IMR-90 (cell line): ENCODE measurements around the gene MTA1. TPM values are rescaled to one million over a fixed set of nuclear protein-coding genes. Genes with fewer than 3 reads are reported as not detected.

Experiments used
- ATAC-seq: fragments of 200-7000 bp; cut with Tn5 transposase; 2 replicates; pipeline ENCODE4 v1.9.1; 2020; ENCODE audit warnings: low read depth, mild to moderate bottlenecking, moderate library complexity
- BruUV-seq: library from RNA; stranded (reverse); fragments of 400-500 nt; replicated peaks from 2 replicates; lab custom pipeline; 2021; lab: Mats Ljungman, UMichigan
- CTCF ChIA-PET: fragments of 300-600 bp; formaldehyde crosslinking; extraction: SDS; loops from one replicate; lab custom pipeline; 2021; ENCODE audit warnings: antibody characterized with exemption; lab: Yijun Ruan, JAX
- POLR2A ChIA-PET: fragments of 300-600 bp; sonication (Branson Sonifier 250); formaldehyde crosslinking; loops from one replicate; lab custom pipeline; 2022; ENCODE audit warnings: antibody characterized with exemption; ENCODE audit not compliant: unreplicated experiment; lab: Charles Lee
- DNase-seq: peaks from one replicate; pipeline ENCODE4 v3.0.0; 2013
- H2AFZ ChIP-seq: replicated peaks from 2 replicates; pipeline ENCODE3; 2013; ENCODE audit warnings: low read length, mild to moderate bottlenecking; ENCODE audit not compliant: poor library complexity
- H2AK5ac ChIP-seq: 2 replicates; pipeline ENCODE4 v1.6.1; 2013; ENCODE audit warnings: low read depth, low read length, inconsistent platforms
- H2AK9ac ChIP-seq: replicated peaks from 2 replicates; pipeline ENCODE3; 2013; ENCODE audit warnings: mild to moderate bottlenecking, low read depth, low read length, moderate library complexity; ENCODE audit not compliant: poor library complexity
- H2BK120ac ChIP-seq: 2 replicates; pipeline ENCODE4 v1.6.1; 2013; ENCODE audit warnings: low read depth, low read length, inconsistent platforms
- H2BK15ac ChIP-seq: 3 replicates; pipeline ENCODE4 v1.6.1; 2013; ENCODE audit warnings: low read depth, low read length, inconsistent platforms
- H2BK20ac ChIP-seq: 2 replicates; pipeline ENCODE4 v1.6.1; 2013; ENCODE audit warnings: low read depth, mild to moderate bottlenecking, inconsistent platforms, low read length, moderate library complexity
- H2BK5ac ChIP-seq: 2 replicates; pipeline ENCODE4 v1.6.1; 2013; ENCODE audit warnings: mild to moderate bottlenecking, low read depth, low read length, inconsistent platforms; ENCODE audit not compliant: poor library complexity, severe bottlenecking
- H3K14ac ChIP-seq: replicated peaks from 2 replicates; pipeline ENCODE4 v1.6.1; 2013; ENCODE audit warnings: low read depth, low read length, inconsistent platforms
- H3K18ac ChIP-seq: 2 replicates; pipeline ENCODE4 v1.6.1; 2013; ENCODE audit warnings: low read depth, low read length, control low read depth
- H3K23ac ChIP-seq: 2 replicates; pipeline ENCODE4 v1.6.1; 2013; ENCODE audit warnings: low read depth, low read length, inconsistent platforms
- H3K27ac ChIP-seq: 2 replicates; pipeline ENCODE4 v1.5.1; 2013; ENCODE audit warnings: mild to moderate bottlenecking, control low read depth, low read length; ENCODE audit not compliant: insufficient read depth
- H3K27me3 ChIP-seq: 2 replicates; pipeline ENCODE4 v1.6.1; 2013; ENCODE audit warnings: low read length; ENCODE audit not compliant: control insufficient read depth, insufficient read depth
- H3K36me3 ChIP-seq: 2 replicates; pipeline ENCODE4 v1.6.1; 2013; ENCODE audit warnings: low read length, mixed read lengths; ENCODE audit not compliant: control insufficient read depth, insufficient read depth
- H3K4ac ChIP-seq: 2 replicates; pipeline ENCODE4 v1.6.1; 2013; ENCODE audit warnings: low read depth, low read length, inconsistent platforms
- H3K4me1 ChIP-seq: 2 replicates; pipeline ENCODE4 v1.6.1; 2013; ENCODE audit warnings: low read length, mixed read lengths; ENCODE audit not compliant: control insufficient read depth, insufficient read depth
- H3K4me2 ChIP-seq: 2 replicates; pipeline ENCODE4 v1.6.1; 2013; ENCODE audit warnings: low read depth, mild to moderate bottlenecking, control low read depth, low read length, moderate library complexity
- H3K4me3 ChIP-seq: 2 replicates; pipeline ENCODE4 v1.5.1; 2013; ENCODE audit warnings: low read depth, mild to moderate bottlenecking, control low read depth, low read length, moderate library complexity; ENCODE audit not compliant: insufficient read depth
- H3K56ac ChIP-seq: 2 replicates; pipeline ENCODE4 v1.6.1; 2013; ENCODE audit warnings: low read length, inconsistent platforms; ENCODE audit not compliant: insufficient read depth; ENCODE audit errors: extremely low read depth
- H3K79me1 ChIP-seq, 2 experiments: 2 replicates each; pipeline ENCODE4 v1.6.1; 2013; ENCODE audit warnings: low read length in 2 of 2, inconsistent platforms in 1 of 2, low read depth in 1 of 2
- H3K9ac ChIP-seq: 2 replicates; pipeline ENCODE4 v1.6.1; 2013; ENCODE audit warnings: low read depth, low read length, control low read depth
- H3K9me1 ChIP-seq: 2 replicates; pipeline ENCODE4 v1.6.1; 2013; ENCODE audit warnings: low read length, inconsistent platforms; ENCODE audit not compliant: insufficient read depth
- H3K9me3 ChIP-seq: 2 replicates; pipeline ENCODE4 v1.6.1; 2013; ENCODE audit warnings: low read length; ENCODE audit not compliant: control insufficient read depth, insufficient read depth
- H4K20me1 ChIP-seq: 2 replicates; pipeline ENCODE4 v1.6.1; 2013; ENCODE audit warnings: low read length, inconsistent platforms; ENCODE audit not compliant: insufficient read depth
- H4K5ac ChIP-seq: 2 replicates; pipeline ENCODE4 v1.6.1; 2013; ENCODE audit warnings: mild to moderate bottlenecking, low read depth, low read length, control low read depth
- H4K8ac ChIP-seq, 2 experiments: 2 replicates each; pipeline ENCODE4 v1.6.1; 2013; ENCODE audit warnings: low read depth in 2 of 2, low read length in 2 of 2, control low read depth in 1 of 2, inconsistent platforms in 1 of 2
- H4K91ac ChIP-seq: 2 replicates; pipeline ENCODE4 v1.6.1; 2013; ENCODE audit warnings: low read depth, low read length, inconsistent platforms; ENCODE audit not compliant: insufficient read depth
- MAFK ChIP-seq: IDR thresholded peaks from 2 replicates; pipeline ENCODE4 v1.6.1; 2012; ENCODE audit warnings: low read depth, low read length, improper control_type of control experiment
- WGBS, 2 experiments: methylation state at CpG; one replicate each; pipeline versions ENCODE4 v1.1.5 to v1.1.7; 2013; ENCODE audit warnings: missing lambda C conversion rate in 2 of 2; ENCODE audit not compliant: insufficient read length in 1 of 2; ENCODE audit errors: extremely low coverage in 2 of 2; 5-methylcytosine and 5-hydroxymethylcytosine counted together
- dilution Hi-C: fragments of 300-500 bp; cut with HindIII; formaldehyde crosslinking; loops from one replicate; pipeline ENCODE4 v1.14.3; 2018; ENCODE audit warnings: low sequenced_read_pairs; ENCODE audit not compliant: unreplicated experiment
- in situ Hi-C: fragments of 300-500 bp; cut with MboI; formaldehyde crosslinking; loops from 3 replicates; pipeline ENCODE4 v1.14.3; 2019; ENCODE audit warnings: low sequenced_read_pairs, inconsistent platforms, mixed read lengths
- intact Hi-C: fragments of 100-400 bp; cut with micrococcal nuclease; formaldehyde crosslinking; loops from 2 replicates; pipeline ENCODE4 v1.10.0; 2022
- polyA plus RNA-seq, 3 experiments: library from polyadenylated mRNA; depleted of rRNA; stranded (reverse); fragments of >200 nt; gene quantifications; 2 replicates each; pipeline ENCODE4 v1.2.3, GENCODE V29; 2012; ENCODE audit warnings: low replicate concordance in 1 of 3
- total RNA-seq: library from RNA; depleted of rRNA; stranded (reverse); fragments of >200 nt; gene quantifications from 2 replicates; pipeline ENCODE4 v1.2.3, GENCODE V29; 2012

Gene MTA1
- total and polyA plus RNA-seq, 2 of the 4 experiments (the other 2 are of a cell fraction): 21.5 to 61.6 TPM

DNA sequence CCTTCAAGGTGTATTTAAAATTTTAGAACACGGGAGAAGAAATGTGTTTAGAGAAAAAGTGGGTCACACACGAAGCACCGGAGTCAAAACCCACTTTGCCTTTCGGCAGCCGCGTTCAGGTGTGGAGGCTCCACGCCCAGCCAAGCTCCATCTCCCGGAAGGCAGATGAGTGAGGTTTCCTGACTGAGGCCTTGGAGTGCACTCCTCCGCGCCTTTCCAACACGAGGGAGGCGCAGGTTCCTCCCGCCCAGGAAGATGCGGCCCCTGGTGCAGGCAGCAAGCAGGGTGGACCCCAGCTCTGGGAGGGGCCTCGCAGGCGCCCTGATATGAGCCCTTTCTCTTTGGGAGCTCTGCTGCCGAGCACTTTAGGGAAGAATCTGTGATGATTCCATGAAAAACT, 22.5 kb downstream of the MTA1 start:
- no peak overlapping the region for H4K91ac ChIP-seq
- peaks cover 24% of the 10 kb centered on the region for H3K36me3 ChIP-seq
- H3K4me2 ChIP-seq: no peak overlapping the region
- POLR2A ChIA-PET: no interaction called here
- BruUV-seq: no TSS peak
- no peak overlapping the region for H4K5ac ChIP-seq
- WGBS, 2 experiments: 73% methylated on average over 6 of the region's 17 CpGs; no CpG with 5 or more reads in 1 of the 2 experiments
- no peak overlapping the region for H3K4me3 ChIP-seq
- H3K9me1 ChIP-seq: no peaks in the 10 kb centered on the region
- DNase-seq: no peak
- H3K79me1 ChIP-seq: peaks cover 8 to 57% of the 10 kb centered on the region in 2 experiments
- no peak for ATAC-seq
- H3K18ac ChIP-seq: no peak overlapping the region
- H3K27ac ChIP-seq: no peak overlapping the region
- H2AK9ac ChIP-seq: no peak overlapping the region
- TF ChIP-seq MAFK: no peak
- no peaks in the 10 kb centered on the region for H3K4me1 ChIP-seq
- in situ Hi-C loops (no loop called here), intact Hi-C loops (no loop called here), dilution Hi-C loops (no loop called here)
- H2BK5ac ChIP-seq: no peak overlapping the region
- no peak overlapping the region for H2BK15ac ChIP-seq
- no peaks in the 10 kb centered on the region for H3K27me3 ChIP-seq
- no peak overlapping the region for H2AFZ ChIP-seq
- no peak overlapping the region for H3K23ac ChIP-seq
- H2BK20ac ChIP-seq: no peak overlapping the region
- no peak overlapping the region for H3K14ac ChIP-seq
- H2BK120ac ChIP-seq: no peak overlapping the region
- H2AK5ac ChIP-seq: no peak overlapping the region
- no peak overlapping the region for H3K56ac ChIP-seq
- no peaks in the 10 kb centered on the region for H3K9me3 ChIP-seq
- peaks cover 55% of the 10 kb centered on the region for H4K20me1 ChIP-seq
- H3K4ac ChIP-seq: no peak overlapping the region
- no peak overlapping the region for H3K9ac ChIP-seq
- H4K8ac ChIP-seq: no peak overlapping the region
- CTCF ChIA-PET: no interaction called here
